K562 treated with DMSO at 1 percent for 4 hours (cell line): ENCODE data around the gene PLGLB1. TPM values are rescaled to one million over a fixed set of nuclear protein-coding genes. Genes with fewer than 3 reads are reported as not detected.

Experiments used
- total RNA-seq: library from RNA; unstranded; fragments of 300-600 nt; gene quantifications from 2 replicates; pipeline ENCODE4 v1.2.3, GENCODE V29; 2022; ENCODE audit not compliant: insufficient read depth

The PLGLB1 gene
- total RNA-seq, result not detected in 2 replicates

GRCh38 chr2:87021744-87022143 is at the start of gene PLGLB1:
Gene PLGLB1, minus strand, starts transcription at chr2:87021844. Its CDS starts 61 bp downstream, at chr2:87021783.

Other genes starting within 250 kb of the PLGLB1 start
- gene CD8A, start 230.9 kb downstream of the PLGLB1 start, total RNA-seq, result not detected in 2 replicates
- not detected in 2 replicates for gene CD8B, start 160.0 kb downstream of the PLGLB1 start, total RNA-seq
- gene RGPD1, start 79.7 kb downstream of the PLGLB1 start, total RNA-seq, result 2.5 and 2.9 TPM in 2 replicates